BJ (cell line): ENCODE measurements around the gene RASGRP1. TPM values are rescaled to one million over a fixed set of nuclear protein-coding genes. Genes with fewer than 3 reads are reported as not detected.

ENCODE experiments used
- CTCF ChIA-PET: fragments of 350-600 bp; formaldehyde crosslinking; extraction: SDS; loops from one replicate; lab custom pipeline; 2021; ENCODE audit warnings: antibody characterized with exemption, inconsistent platforms; lab: Yijun Ruan, JAX
- POLR2A ChIA-PET: fragments of 300-600 bp; sonication (Branson Sonifier 250); formaldehyde crosslinking; extraction: SDS; loops from one replicate; lab custom pipeline; 2021; ENCODE audit warnings: antibody characterized with exemption; lab: Charles Lee
- DNase-seq: peaks from one replicate; pipeline ENCODE4 v3.0.0-alpha.2; 2011; ENCODE audit warnings: low read depth
- H3K27me3 ChIP-seq: 2 replicates; pipeline ENCODE4 v1.6.0; 2011; ENCODE audit warnings: low read length; ENCODE audit not compliant: control insufficient read depth, insufficient read depth
- H3K36me3 ChIP-seq: 2 replicates; pipeline ENCODE4 v1.5.1; 2011; ENCODE audit warnings: low read length; ENCODE audit not compliant: control insufficient read depth, insufficient read depth
- H3K4me3 ChIP-seq: 2 replicates; pipeline ENCODE4 v1.5.1; 2011; ENCODE audit warnings: low read depth, mild to moderate bottlenecking, control low read depth, low read length
- CTCF ChIP-seq: IDR thresholded peaks from 2 replicates; pipeline ENCODE4 v1.5.1; 2011; ENCODE audit warnings: low read depth, mild to moderate bottlenecking, control low read depth, inconsistent platforms, low read length, moderate library complexity; ENCODE audit not compliant: insufficient read depth
- polyA plus RNA-seq: library from polyadenylated mRNA; depleted of rRNA; stranded (reverse); fragments of >200 nt; gene quantifications from 2 replicates; pipeline ENCODE4 v1.2.3, GENCODE V29; 2011

RASGRP1 gene
- polyA plus RNA-seq, 1 experiment: 4.3 TPM

GRCh38 chr15:38512901-38513300 lies 51.7 kb downstream of the RASGRP1 start:
- ChIA-PET POLR2A (no interaction called here), CTCF (interaction anchor here (0.9 to 2.0 kb wide), 3 partner anchors 9 to 33 kb away, joined by 3 to 9 read pairs (median 3); no protein-coding TSS in a partner anchor)
- no peak for TF ChIP-seq CTCF

DNA sequence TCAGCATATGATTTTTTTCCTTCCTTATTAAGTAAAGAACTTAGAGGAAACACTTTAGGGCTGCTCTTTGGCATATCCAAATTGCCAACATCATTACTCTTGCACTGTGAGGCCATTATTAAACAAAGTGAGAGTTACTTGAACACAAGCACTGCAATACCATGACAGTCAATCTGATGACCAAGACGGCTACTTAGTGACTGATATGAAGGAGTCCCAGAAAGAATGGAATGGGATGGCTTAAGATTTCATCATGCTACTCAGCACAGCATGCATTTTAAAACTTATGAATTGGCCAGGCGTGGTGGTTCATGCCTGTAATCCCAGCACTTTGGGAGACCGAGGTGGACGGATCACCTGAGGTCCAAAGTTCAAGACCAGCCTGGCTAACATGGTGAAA lies 55.5 kb downstream of the RASGRP1 start:
- Histone ChIP-seq H3K36me3 (peaks cover 2% of the 10 kb centered on the region; the same call in 1 of the 2 replicates), H3K4me3 (no peak overlapping the region), H3K27me3 (no peaks in the 10 kb centered on the region)
- CTCF ChIA-PET: no interaction called here
- DNase-seq: no peak
- TF ChIP-seq CTCF: no peak
- POLR2A ChIA-PET: no interaction called here

More at GRCh38 chr15:38512901-38513300, 51.7 kb downstream of the RASGRP1 start:
- Histone ChIP-seq H3K4me3 (no peak overlapping the region), H3K27me3 (no peaks in the 10 kb centered on the region), H3K36me3 (no peaks in the 10 kb centered on the region)
- no peak for DNase-seq

DNA sequence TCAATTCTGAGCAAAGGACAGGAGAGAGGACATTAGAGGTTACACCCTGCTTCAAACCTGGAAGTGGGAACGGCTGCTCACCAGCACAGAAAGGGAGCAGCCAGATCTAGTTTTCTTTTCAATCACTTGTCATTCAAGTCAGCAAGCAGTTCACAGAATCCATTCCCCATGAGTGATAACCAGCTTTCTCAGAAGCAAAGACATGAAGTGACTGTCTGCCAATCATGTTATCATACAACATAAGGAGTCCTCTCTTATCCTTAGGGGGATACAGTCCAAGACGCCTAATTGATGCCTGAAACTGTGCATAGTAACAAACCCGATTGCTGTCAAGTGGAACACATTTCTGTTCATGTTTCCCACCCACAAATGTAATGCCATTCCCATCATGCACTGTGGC lies 56.0 kb downstream of the RASGRP1 start:
- Histone ChIP-seq H3K36me3 (peaks cover 2% of the 10 kb centered on the region; the same call in 1 of the 2 replicates), H3K27me3 (no peaks in the 10 kb centered on the region), H3K4me3 (no peak overlapping the region)
- TF ChIP-seq CTCF: no peak
- CTCF ChIA-PET: no interaction called here
- no peak for DNase-seq
- POLR2A ChIA-PET: no interaction called here

- POLR2A ChIA-PET: no interaction called here
- DNase-seq: no peak
- no peak for TF ChIP-seq CTCF
- no peaks in the 10 kb centered on the region for H3K27me3 ChIP-seq
- no peak overlapping the region for H3K4me3 ChIP-seq
- CTCF ChIA-PET: interaction anchor here (0.9 to 1.5 kb wide), 2 partner anchors 9 to 46 kb away, joined by 3 read pairs; no protein-coding TSS in a partner anchor
- H3K36me3 ChIP-seq: peaks cover 2% of the 10 kb centered on the region; the same call in 1 of the 2 replicates
Measured at GRCh38 chr15:38507570-38507969, 57.0 kb downstream of the RASGRP1 start.

DNA sequence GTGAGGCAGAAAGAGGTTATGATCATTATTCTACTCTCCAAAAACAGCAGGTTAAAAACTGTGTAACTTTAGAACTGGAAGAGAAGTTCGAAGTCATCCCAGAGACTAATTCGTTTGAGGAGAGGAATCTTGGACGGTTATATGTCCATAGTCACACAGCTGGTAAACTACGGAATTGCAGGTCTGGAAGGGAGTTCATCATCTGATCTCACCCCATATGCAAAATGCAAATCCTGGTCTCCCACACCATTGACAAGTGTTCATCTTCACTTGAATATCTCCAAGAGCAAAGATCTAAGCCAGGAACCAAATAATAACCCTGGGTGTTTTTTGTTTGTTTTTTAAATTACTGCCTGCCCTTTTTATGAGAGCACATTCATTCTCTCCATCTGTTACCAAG lies 57.6 kb downstream of the RASGRP1 start:
- DNase-seq: no peak
- no peak for TF ChIP-seq CTCF
- CTCF ChIA-PET: interaction anchor here (0.9 to 1.5 kb wide), 2 partner anchors 8 to 46 kb away, joined by 3 read pairs; no protein-coding TSS in a partner anchor
- Histone ChIP-seq H3K36me3 (peaks cover 2% of the 10 kb centered on the region; the same call in 1 of the 2 replicates), H3K4me3 (no peak overlapping the region), H3K27me3 (no peaks in the 10 kb centered on the region)
- POLR2A ChIA-PET: no interaction called here
